DND-41 (cell line): Measurements from ENCODE around the gene PTPN9.
"Not testable (repeated sequence)": the region's sequence is repeated elsewhere in the genome, so short reads cannot be mapped to it uniquely, and the experiment has no call there.

Source experiments
- CTCF ChIP-seq: IDR thresholded peaks from 2 replicates; pipeline ENCODE4 v1.5.1; 2012; ENCODE audit warnings: borderline replicate concordance, low read length, moderate library complexity, mild to moderate bottlenecking; ENCODE audit not compliant: poor library complexity, severe bottlenecking; ENCODE audit errors: extremely low read depth
- EZH2 ChIP-seq: IDR thresholded peaks from 3 replicates; pipeline ENCODE4 v1.6.1; 2012; ENCODE audit warnings: borderline replicate concordance, low read depth, mild to moderate bottlenecking, moderate library complexity, low read length, inconsistent platforms; ENCODE audit not compliant: severe bottlenecking

GRCh38 chr15:75483556-75483955 lies 95.6 kb downstream of the PTPN9 start:
- not testable (repeated sequence) for TF ChIP-seq EZH2, CTCF
